NAMALWA (cell line): Measurements from ENCODE around the gene SLC16A10.
"Not testable (repeated sequence)": the region's sequence is repeated elsewhere in the genome, so short reads cannot be mapped to it uniquely, and the experiment has no call there.

Experiments
- DNase-seq: peaks from one replicate; pipeline ENCODE4 v3.0.0-alpha.2; 2015; ENCODE audit warnings: low spot score

Gene SLC16A10, protein sequence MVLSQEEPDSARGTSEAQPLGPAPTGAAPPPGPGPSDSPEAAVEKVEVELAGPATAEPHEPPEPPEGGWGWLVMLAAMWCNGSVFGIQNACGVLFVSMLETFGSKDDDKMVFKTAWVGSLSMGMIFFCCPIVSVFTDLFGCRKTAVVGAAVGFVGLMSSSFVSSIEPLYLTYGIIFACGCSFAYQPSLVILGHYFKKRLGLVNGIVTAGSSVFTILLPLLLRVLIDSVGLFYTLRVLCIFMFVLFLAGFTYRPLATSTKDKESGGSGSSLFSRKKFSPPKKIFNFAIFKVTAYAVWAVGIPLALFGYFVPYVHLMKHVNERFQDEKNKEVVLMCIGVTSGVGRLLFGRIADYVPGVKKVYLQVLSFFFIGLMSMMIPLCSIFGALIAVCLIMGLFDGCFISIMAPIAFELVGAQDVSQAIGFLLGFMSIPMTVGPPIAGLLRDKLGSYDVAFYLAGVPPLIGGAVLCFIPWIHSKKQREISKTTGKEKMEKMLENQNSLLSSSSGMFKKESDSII

GRCh38 chr6:111087106-111087835 lies at the start of gene SLC16A10:
Gene SLC16A10, plus strand, starts transcription at chr6:111087503. Its CDS starts 250 bp downstream, at chr6:111087753.
- DNase-seq = peak; percentile 94

DNA sequence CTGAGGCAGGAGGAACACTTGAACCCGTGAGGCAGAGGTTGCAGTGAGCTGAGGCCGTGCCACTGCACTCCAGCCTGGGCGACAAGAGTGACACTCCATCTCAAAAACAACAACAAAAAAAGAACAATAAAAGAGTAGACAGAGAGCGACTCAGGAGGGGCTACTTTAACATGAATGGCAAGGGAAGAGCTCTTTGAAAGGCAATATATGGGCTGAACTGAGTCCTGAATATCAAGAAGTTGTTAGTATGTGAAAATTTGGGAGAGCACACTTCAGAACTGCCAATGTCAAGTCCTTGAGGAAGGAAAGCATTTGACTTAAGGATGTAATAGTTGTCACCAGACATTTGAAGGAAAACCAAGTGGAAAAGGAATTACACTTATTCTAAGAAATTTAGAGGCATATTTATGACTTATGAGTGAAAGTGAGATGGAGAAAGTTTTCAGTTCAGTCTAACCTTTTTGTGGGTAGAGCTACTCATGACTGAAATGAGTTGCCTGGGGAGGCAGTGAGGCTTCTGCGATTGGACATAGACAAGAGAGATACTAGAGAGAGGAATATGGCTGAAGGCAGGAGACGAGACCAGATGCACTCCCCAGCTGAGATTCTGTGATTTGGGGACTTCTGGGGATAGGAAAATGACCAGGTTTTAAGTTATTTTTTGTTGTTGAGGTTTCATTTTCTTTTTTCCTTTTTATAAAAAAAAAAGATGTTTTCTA lies 48.6 kb upstream of the SLC16A10 start:
- DNase-seq = no peak

DNA sequence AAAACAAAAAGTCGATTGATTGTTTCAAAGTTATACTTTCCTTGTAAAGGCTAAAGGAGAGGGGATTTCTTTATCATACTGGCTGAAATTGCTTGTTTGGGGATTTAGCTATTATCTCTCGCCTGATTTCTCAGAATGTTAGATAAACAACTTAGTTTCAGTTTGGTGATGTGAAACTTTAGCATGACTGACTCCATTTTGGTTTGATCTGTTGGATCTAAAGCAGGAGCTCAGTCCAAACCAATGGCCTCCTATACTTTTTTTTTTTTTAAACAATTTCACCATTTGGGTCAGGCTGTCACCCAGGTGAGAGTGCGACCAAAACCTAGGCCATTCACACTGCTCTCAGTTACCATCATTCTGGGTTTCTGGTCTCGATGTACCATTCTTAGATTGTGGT lies 45.4 kb upstream of the SLC16A10 start:
- DNase-seq = no peak

DNA sequence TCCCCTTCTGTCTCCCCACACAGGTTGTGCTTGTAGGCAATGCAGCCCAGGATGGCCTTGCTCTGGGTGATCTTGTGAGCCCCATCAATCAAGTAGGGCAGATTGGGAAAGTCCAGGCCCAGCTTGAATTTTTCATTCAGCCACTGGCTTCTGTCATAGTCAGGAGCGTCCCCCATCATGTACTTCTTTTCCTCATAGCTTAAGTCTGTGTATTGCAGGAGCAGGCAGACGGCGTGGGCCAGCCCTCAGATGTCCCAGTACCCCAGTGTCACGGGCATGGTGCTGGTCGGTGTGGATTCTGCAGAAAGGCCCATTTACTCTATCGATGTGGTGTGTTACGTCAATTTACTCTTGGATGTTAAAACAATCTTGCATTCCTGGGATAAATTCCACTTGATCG lies 40.1 kb upstream of the SLC16A10 start:
- DNase-seq = no peak

GRCh38 chr6:111050261-111051023 lies 36.9 kb upstream of the SLC16A10 start:
- no peak for DNase-seq

- no peak for DNase-seq
These were observed 35.1 kb upstream of the SLC16A10 start for GRCh38 chr6:111052171-111052570.

- peak; percentile 71 for DNase-seq
These were observed 30.1 kb upstream of the SLC16A10 start for GRCh38 chr6:111057074-111057752.

- no peak for DNase-seq
These were observed 25.8 kb upstream of the SLC16A10 start for GRCh38 chr6:111061508-111061907.

GRCh38 chr6:111061985-111062384 lies 25.3 kb upstream of the SLC16A10 start:
- not testable (repeated sequence) for DNase-seq

GRCh38 chr6:111062860-111063259 lies 24.4 kb upstream of the SLC16A10 start:
- not testable (repeated sequence) for DNase-seq

GRCh38 chr6:111068109-111068865 lies 19.0 kb upstream of the SLC16A10 start:
- no peak for DNase-seq

DNA sequence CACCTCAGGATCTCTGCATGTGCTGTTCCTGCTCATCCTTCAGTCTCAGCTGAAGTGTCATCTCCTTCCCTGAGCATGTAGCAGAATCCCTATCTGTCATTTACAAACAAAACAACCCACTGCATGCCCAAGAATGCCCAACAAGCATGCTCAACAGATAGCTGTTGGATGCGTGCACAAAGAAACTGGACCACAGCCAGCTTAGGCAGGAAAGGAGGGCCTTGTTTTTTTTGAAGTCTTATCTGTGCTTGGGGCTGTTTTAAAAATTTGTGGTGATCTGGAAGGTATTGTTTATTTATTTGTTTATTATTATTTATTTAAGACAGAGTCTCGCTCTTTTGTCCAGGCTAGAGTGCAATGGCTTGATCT lies 18.5 kb upstream of the SLC16A10 start:
- no peak for DNase-seq

GRCh38 chr6:111069382-111070104 lies 17.8 kb upstream of the SLC16A10 start:
- no peak for DNase-seq

DNA sequence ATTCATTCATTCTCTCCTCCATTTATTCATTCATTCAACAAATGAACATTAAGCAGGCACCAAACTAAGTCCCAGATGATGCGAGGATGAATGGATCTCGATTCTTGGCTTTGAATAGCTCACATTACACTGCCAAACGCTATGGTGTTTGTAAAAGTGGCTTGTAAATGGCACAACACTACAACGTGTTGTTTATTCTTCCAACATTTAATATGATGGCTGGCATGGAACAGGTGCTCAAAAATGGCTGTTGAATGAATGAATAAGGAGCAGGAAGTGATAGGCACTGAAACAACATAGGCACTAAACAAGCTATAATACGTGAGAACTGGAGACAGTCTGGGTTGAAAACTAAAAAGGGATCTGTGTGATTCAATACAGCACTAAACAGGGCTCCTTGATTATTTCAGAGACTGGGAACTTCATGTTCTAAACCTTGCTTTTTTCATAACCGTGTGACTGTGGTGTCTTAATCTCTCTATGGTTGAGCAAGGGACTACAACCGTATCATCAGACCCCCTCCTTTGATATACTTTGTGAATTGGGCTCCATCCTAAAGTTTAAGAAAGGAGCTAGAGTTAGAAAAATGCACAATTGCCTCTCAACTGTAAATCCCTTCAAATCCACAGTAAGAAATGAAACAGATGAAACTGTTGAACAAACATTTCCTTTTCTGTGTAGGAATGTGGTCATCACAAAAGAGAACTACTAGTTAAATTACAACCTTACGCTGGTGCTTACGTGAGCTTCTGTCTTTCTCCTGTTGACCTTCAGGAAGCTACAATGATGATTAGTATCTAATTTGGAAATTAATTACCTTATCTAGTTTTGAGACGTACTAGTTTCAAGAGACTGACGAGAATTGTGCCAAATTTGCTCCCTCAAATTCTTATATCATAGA lies 16.9 kb upstream of the SLC16A10 start:
- DNase-seq = no peak

GRCh38 chr6:111072801-111073360 lies 14.4 kb upstream of the SLC16A10 start:
- no peak for DNase-seq

DNA sequence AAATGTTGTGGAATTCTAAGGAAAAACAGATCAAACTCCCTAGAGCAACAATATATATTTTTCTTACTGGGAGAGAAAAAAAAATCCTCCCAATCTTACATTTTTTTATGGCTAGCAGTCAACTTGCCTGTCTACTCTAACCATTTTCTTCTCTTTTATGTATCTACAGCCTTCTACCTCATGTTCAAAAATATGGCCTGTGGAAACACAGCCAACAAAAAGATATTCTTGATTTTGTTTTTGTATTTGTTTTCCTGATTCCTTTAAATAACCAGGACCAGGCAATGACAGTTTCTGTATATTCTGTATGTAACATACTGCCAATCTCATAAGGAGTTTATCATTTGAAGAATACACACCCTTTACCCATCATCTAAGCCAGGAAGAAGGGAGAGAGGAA lies 13.0 kb upstream of the SLC16A10 start:
- DNase-seq = no peak

- no peak for DNase-seq
These were observed 11.1 kb upstream of the SLC16A10 start for GRCh38 chr6:111076024-111076695.

GRCh38 chr6:111080698-111081097 lies 6.6 kb upstream of the SLC16A10 start:
- DNase-seq = no peak
